Measurements from ENCODE around the gene DARS1.

- no peak for TF ChIP-seq CTCF (IDR thresholded peaks at IDR 0.05; ENCODE audit: insufficient read depth, low read length, poor library complexity, severe bottlenecking)
- no peak for TF ChIP-seq EZH2phosphoT487 (conservative IDR thresholded peaks at IDR 0.05; ENCODE audit: low read length)
Measured at GRCh38 chr2:135925571-135925970, 59.9 kb downstream of the DARS1 start.

All from SU-DHL-6 (cell line).